GM21717 (cell line): Measurements from ENCODE around the gene LRMDA.

ENCODE experiments used
- ATAC-seq: cut with Tn5 transposase; IDR thresholded peaks from one replicate; pipeline ENCODE4 v1.9.1; 2021; ENCODE audit warnings: mild to moderate bottlenecking, moderate library complexity; ENCODE audit not compliant: unreplicated experiment

LRMDA gene

GRCh38 chr10:75803121-75803520 lies 371.7 kb downstream of the LRMDA start:
- no peak for ATAC-seq

GRCh38 chr10:75803816-75804552 lies 372.6 kb downstream of the LRMDA start:
- ATAC-seq, result no peak

- ATAC-seq, result no peak
Observed at GRCh38 chr10:75806186-75806585, 374.8 kb downstream of the LRMDA start.

GRCh38 chr10:75807456-75807855 lies 376.0 kb downstream of the LRMDA start:
- no peak for ATAC-seq

GRCh38 chr10:75809003-75809402 lies 377.6 kb downstream of the LRMDA start:
- no peak for ATAC-seq

GRCh38 chr10:75814014-75814413 lies 382.6 kb downstream of the LRMDA start:
- ATAC-seq, result no peak

GRCh38 chr10:75815066-75815465 lies 383.6 kb downstream of the LRMDA start:
- no peak for ATAC-seq

GRCh38 chr10:75817198-75817597 lies 385.8 kb downstream of the LRMDA start:
- no peak for ATAC-seq

- no peak for ATAC-seq
Observed at GRCh38 chr10:75818552-75818951, 387.1 kb downstream of the LRMDA start.

GRCh38 chr10:75825235-75825634 lies 393.8 kb downstream of the LRMDA start:
- ATAC-seq, result no peak

GRCh38 chr10:75825661-75826060 lies 394.2 kb downstream of the LRMDA start:
- ATAC-seq, result no peak

- no peak for ATAC-seq
Observed at GRCh38 chr10:75826846-75827245, 395.4 kb downstream of the LRMDA start.

- no peak for ATAC-seq
Observed at GRCh38 chr10:75827587-75828021, 396.2 kb downstream of the LRMDA start.

GRCh38 chr10:75828413-75828812 lies 397.0 kb downstream of the LRMDA start:
- no peak for ATAC-seq

- no peak for ATAC-seq
Observed at GRCh38 chr10:75836064-75836463, 404.6 kb downstream of the LRMDA start.

- no peak for ATAC-seq
Observed at GRCh38 chr10:75838486-75838885, 407.1 kb downstream of the LRMDA start.

GRCh38 chr10:75839020-75839419 lies 407.6 kb downstream of the LRMDA start:
- no peak for ATAC-seq

- no peak for ATAC-seq
Observed at GRCh38 chr10:75841266-75841665, 409.8 kb downstream of the LRMDA start.

- ATAC-seq, result no peak
Observed at GRCh38 chr10:75845176-75845947, 413.9 kb downstream of the LRMDA start.

GRCh38 chr10:75847477-75847876 lies 416.1 kb downstream of the LRMDA start:
- ATAC-seq, result no peak

- ATAC-seq, result no peak
Observed at GRCh38 chr10:75851580-75852345, 420.3 kb downstream of the LRMDA start.
